ENCODE data around the gene MORC1.

The MORC1 gene

DNA sequence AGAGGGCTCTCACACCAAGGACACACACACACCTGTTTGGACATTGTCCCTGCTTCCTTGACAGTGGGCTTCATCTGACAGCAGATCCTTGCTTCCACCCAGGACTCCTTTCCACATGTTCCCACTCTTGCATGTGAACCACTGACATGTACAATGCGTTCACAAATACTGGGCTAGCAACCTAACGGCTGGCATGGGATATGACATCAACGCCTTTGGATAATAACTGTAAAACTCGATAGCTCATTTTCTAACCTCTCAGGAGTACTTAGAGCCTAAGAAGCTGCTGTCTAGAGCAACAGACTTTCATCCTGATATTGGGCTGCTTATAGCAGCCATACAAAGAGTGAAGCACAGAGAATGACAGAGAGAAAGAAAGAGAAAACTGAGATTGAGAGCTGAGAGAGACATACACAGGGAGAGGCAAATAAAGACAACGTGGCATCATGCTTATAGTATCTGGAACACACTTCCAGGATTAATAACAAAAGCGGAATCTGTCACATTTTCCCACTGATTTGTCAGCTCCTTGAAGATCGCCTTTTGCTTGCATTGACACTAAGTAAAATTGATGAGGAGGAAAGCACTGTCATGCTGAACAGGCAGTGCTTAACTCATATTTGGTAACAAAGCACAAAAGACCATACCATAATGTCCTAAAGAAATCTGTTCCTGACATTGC is 166.0 kb downstream of the MORC1 start:
- H3K4me3 ChIP-seq (ENCODE audit: low read length): no peak overlapping the region
- no peak for DNase-seq (ENCODE audit: low read depth)
- TF ChIP-seq, protein P1, sequence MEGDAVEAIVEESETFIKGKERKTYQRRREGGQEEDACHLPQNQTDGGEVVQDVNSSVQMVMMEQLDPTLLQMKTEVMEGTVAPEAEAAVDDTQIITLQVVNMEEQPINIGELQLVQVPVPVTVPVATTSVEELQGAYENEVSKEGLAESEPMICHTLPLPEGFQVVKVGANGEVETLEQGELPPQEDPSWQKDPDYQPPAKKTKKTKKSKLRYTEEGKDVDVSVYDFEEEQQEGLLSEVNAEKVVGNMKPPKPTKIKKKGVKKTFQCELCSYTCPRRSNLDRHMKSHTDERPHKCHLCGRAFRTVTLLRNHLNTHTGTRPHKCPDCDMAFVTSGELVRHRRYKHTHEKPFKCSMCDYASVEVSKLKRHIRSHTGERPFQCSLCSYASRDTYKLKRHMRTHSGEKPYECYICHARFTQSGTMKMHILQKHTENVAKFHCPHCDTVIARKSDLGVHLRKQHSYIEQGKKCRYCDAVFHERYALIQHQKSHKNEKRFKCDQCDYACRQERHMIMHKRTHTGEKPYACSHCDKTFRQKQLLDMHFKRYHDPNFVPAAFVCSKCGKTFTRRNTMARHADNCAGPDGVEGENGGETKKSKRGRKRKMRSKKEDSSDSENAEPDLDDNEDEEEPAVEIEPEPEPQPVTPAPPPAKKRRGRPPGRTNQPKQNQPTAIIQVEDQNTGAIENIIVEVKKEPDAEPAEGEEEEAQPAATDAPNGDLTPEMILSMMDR (conservative IDR thresholded peaks at IDR 0.05; ENCODE audit: low read length): no peak

DNA sequence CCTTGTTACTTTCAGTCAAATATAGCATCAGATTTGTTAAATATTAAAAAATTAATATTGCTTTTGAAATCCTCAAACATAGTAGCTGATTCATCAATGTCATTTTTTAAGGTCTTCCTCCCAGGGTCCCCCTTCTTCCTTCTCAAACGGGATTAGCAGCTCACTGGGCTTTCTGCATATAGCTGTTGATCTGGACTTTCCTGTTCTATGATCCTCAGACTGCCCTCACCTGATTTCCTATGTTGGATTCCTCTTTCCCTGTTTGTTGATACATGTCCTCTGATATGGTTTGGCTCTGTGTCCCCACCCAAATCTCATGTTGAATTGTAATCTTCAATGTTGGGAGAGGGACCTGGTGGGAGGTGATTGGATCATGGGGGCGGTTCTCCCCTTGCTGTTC is 170.1 kb downstream of the MORC1 start:
- TF ChIP-seq, protein P1 (conservative IDR thresholded peaks at IDR 0.05; ENCODE audit: low read length): no peak
- no peak overlapping the region for H3K4me3 ChIP-seq (ENCODE audit: low read length)
- no peak for DNase-seq (ENCODE audit: low read depth)

DNA sequence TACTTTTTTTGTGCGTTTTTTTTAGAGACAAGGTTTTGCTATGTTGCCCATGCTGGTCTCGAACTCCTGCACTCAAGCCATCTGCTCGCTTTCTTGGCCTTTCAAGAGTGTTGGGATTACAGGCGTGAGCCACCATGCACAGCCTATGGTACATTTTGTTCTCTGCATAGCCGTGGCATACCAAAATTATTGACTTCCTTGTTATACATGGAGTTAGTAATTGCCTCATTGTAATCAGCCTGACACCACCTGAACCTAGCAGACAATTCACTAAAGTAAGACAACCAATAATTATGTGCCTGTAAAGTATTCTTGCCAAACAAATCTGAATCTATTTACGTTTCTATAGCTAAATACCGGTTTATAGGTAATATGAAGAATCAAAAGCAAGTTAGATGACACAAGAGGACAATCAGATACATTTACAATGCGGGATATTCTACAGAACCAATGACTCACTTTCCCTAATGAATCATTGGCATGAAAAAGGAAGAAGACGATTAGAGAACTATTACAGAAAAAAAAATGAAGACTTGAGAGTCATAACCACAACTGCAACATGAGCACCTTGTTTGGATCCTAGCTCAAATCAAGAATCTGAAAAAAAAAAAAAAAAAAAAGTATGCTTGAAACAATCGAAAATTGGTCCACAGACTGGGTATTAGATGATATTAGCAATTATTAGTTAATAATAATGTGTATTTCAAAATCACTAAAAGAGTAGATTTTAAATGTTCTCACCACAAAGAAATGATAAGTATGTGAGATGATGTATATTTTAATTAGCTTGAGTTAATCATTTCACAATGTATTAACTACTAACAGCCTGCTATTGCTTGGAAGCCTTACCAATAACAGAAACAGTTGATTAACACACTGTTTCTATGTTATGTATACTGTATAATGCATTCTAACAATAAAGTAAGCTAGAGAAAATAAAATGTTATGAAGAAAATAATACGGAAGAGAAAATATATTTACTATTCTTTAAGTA is 171.3 kb downstream of the MORC1 start:
- no peak for DNase-seq (ENCODE audit: low read depth)
- TF ChIP-seq, protein P1 (conservative IDR thresholded peaks at IDR 0.05; ENCODE audit: low read length): no peak
- H3K4me3 ChIP-seq (ENCODE audit: low read length): no peak overlapping the region

DNA sequence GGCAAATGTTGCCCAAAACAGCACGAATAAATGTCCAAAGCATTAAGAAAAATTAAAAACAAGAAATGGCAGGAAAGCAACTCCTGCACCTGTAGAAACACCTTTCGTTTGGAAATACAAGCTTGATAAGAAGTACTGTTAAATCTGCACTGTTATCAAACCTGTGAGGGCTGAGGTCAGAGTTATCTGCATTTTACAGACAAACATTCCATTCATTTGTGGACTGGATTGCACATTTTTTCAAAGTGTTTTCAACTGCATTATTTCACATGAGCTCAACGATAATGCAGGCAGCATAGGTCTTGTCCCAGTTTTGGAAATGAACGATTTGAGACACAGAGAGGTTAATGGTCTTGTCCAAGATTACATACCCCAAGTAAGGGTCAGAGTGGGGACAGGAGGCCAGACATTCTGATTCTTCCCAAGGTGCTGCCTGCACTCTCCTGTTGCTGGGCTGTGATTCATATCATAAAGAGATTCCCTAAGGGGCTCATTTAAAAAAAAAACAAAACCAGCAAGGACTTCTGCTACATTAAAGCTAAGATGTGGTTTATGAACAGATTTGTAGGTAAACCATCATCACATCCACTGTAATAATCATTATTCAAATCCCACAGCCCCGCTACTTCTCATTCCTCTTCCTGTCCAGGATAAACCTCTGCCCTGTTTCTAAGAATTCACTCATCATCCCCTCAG is 177.2 kb downstream of the MORC1 start:
- no peak overlapping the region for H3K4me3 ChIP-seq (ENCODE audit: low read length)
- TF ChIP-seq, protein P1 (conservative IDR thresholded peaks at IDR 0.05; ENCODE audit: low read length): no peak
- DNase-seq (ENCODE audit: low read depth): no peak

DNA sequence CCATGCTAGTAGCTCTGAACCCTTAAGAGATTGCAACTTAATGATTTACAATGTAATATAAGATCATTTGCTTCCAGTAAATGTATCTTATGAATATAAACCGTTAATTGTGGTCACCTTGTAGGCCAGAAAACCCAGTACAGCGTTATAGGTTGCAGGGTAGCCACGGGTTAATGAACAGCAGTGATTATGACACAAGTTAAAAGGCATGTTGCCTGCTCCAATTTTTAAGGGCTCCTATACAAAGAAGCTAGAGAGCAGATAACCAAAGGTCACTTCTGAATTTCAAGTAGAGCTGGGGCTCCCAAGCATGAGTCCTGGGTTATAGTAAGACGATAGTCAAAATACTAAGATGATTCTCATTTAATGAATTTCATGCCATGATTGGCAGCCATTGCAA is 177.8 kb downstream of the MORC1 start:
- no peak overlapping the region for H3K4me3 ChIP-seq (ENCODE audit: low read length)
- TF ChIP-seq, protein P1 (conservative IDR thresholded peaks at IDR 0.05; ENCODE audit: low read length): no peak
- DNase-seq (ENCODE audit: low read depth): no peak

DNA sequence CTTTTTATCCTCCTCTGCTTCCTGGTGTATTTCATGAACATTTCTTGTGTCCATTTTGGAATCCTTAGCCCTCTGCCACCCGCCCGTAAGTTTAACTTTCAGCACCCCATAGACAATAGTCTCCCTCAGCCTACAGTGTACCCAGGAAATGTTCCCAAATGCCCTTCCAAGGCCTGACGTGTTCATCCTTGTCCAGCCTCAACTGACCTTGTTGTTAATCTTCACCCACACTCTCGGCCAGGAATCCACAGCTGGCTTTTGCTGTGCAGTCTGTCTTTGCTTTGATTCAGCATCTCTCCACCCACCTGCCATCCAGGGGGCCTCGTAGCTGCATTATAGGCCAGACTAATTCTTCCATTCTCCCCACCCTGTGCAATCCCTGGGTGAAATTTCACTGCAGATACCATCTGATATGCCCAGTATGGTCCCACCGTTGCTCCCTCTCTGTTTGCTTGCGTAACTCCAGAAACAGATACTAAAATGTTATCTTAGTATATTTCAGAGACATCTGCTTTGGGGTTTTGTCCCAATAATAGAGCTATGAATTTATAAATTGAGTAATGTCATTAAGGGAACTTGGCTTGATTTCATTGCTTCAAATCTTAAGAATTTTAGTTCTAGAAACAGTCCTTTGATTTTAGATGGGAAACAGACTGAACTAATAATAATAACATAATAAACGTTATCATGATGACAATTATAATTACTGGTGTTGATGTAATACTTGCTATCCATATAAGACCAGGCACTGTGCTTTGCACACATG is 180.8 kb downstream of the MORC1 start:
- no peak for DNase-seq (ENCODE audit: low read depth)
- H3K4me3 ChIP-seq (ENCODE audit: low read length): no peak overlapping the region
- TF ChIP-seq, protein P1 (conservative IDR thresholded peaks at IDR 0.05; ENCODE audit: low read length): no peak

Data from AG10803 (cell line).